Caco-2 (cell line): ENCODE measurements around the gene DYDC2. TPM values are rescaled to one million over a fixed set of nuclear protein-coding genes. Genes with fewer than 3 reads are reported as not detected.
"Not testable (repeated sequence)": the region's sequence is repeated elsewhere in the genome, so short reads cannot be mapped to it uniquely, and the experiment has no call there.

Experiments used
- BruUV-seq: library from RNA; stranded (reverse); fragments of 400-500 nt; replicated peaks from 2 replicates; lab custom pipeline; 2021; lab: Mats Ljungman, UMichigan
- CTCF ChIA-PET: fragments of 300-600 bp; sonication (Branson Sonifier 250); formaldehyde crosslinking; loops from one replicate; lab custom pipeline; 2022; ENCODE audit warnings: antibody characterized with exemption; lab: Charles Lee
- POLR2A ChIA-PET: fragments of 300-600 bp; sonication (Branson Sonifier 250); formaldehyde crosslinking; loops from one replicate; lab custom pipeline; 2022; ENCODE audit warnings: antibody characterized with exemption; lab: Charles Lee
- DNase-seq, 2 experiments: peaks; one replicate each; pipeline versions ENCODE4 v3.0.0 to v3.0.0-alpha.2; 2020 to 2022
- H3K27me3 ChIP-seq: replicated peaks from 2 replicates; pipeline ENCODE4 v1.6.0; 2011; ENCODE audit warnings: low read length; ENCODE audit not compliant: control insufficient read depth, insufficient read depth
- H3K36me3 ChIP-seq: 2 replicates; pipeline ENCODE4 v1.5.1; 2011; ENCODE audit warnings: low read length; ENCODE audit not compliant: control insufficient read depth, insufficient read depth
- H3K4me1 ChIP-seq: fragments of 250-450 bp; sonication (Bioruptor Pico); 2 replicates; pipeline ENCODE4 v1.5.1; 2020; ENCODE audit warnings: mild to moderate bottlenecking
- H3K4me3 ChIP-seq: 2 replicates; pipeline ENCODE4 v1.5.1; 2011; ENCODE audit warnings: low read depth, mild to moderate bottlenecking, control low read depth, low read length
- H3K9me3 ChIP-seq: fragments of 250-450 bp; sonication (Bioruptor Pico); 2 replicates; pipeline ENCODE4 v1.5.1; 2020; ENCODE audit warnings: mild to moderate bottlenecking, moderate library complexity
- H3K27ac Mint-ChIP-seq: one replicate; pipeline ENCODE4 v1.8.0; 2022; ENCODE audit warnings: mixed read lengths; ENCODE audit not compliant: unreplicated experiment
- H3K27me3 Mint-ChIP-seq: one replicate; pipeline ENCODE4 v1.8.0; 2022; ENCODE audit warnings: mixed read lengths; ENCODE audit not compliant: insufficient read depth, unreplicated experiment
- H3K36me3 Mint-ChIP-seq: one replicate; pipeline ENCODE4 v1.8.0; 2022; ENCODE audit warnings: mild to moderate bottlenecking, mixed read lengths; ENCODE audit not compliant: insufficient read depth, unreplicated experiment
- H3K4me1 Mint-ChIP-seq: one replicate; pipeline ENCODE4 v1.8.0; 2022; ENCODE audit warnings: low read depth, mixed read lengths; ENCODE audit not compliant: unreplicated experiment
- H3K4me3 Mint-ChIP-seq: one replicate; pipeline ENCODE4 v1.8.0; 2022; ENCODE audit warnings: mild to moderate bottlenecking, moderate library complexity, mixed read lengths; ENCODE audit not compliant: unreplicated experiment
- H3K9me3 Mint-ChIP-seq: one replicate; pipeline ENCODE4 v1.8.0; 2022; ENCODE audit warnings: mixed read lengths; ENCODE audit not compliant: unreplicated experiment
- CTCF ChIP-seq, 2 experiments: fragments of 200-600 bp in 1 of 2; IDR thresholded peaks; 1 replicate in 1 of 2; 2 replicates in 1 of 2; pipeline versions ENCODE4 v1.5.1 to v1.8.0; 2011 to 2022; ENCODE audit warnings: antibody characterized with exemption in 1 of 2, control low read depth in 1 of 2, inconsistent platforms in 1 of 2, low read depth in 1 of 2, low read length in 1 of 2, mild to moderate bottlenecking in 1 of 2, moderate library complexity in 1 of 2; ENCODE audit not compliant: insufficient read depth in 1 of 2, severe bottlenecking in 1 of 2, unreplicated experiment in 1 of 2
- intact Hi-C: fragments of 100-400 bp; cut with micrococcal nuclease; formaldehyde crosslinking; loops from one replicate; pipeline ENCODE4 v1.10.0; 2022; ENCODE audit not compliant: unreplicated experiment
- total RNA-seq: library from RNA; stranded (reverse); gene quantifications from 2 replicates; pipeline ENCODE4 v1.2.3, GENCODE V29; 2022

The DYDC2 gene
- total RNA-seq, 1 experiment from 2014 or later = not detected

GRCh38 chr10:80416479-80417098 is 60.0 kb downstream of the DYDC2 start:
- peaks cover 59% of the 10 kb centered on the region for H3K4me1 Mint-ChIP-seq

GRCh38 chr10:80417256-80417655 is 60.7 kb downstream of the DYDC2 start:
- intact Hi-C loops, POLR2A ChIA-PET, H3K9me3 ChIP-seq, H3K27me3 ChIP-seq, H3K4me3 ChIP-seq, DNase-seq, H3K9me3 Mint-ChIP-seq, BruUV-seq, H3K36me3 Mint-ChIP-seq, CTCF ChIA-PET, H3K27me3 Mint-ChIP-seq, H3K4me3 Mint-ChIP-seq, H3K36me3 ChIP-seq, H3K27ac Mint-ChIP-seq: not testable (repeated sequence)
- peaks cover 53% of the 10 kb centered on the region for H3K4me1 Mint-ChIP-seq
- peaks cover 40% of the 10 kb centered on the region for H3K4me1 ChIP-seq

More at GRCh38 chr10:80416479-80417098, 60.0 kb downstream of the DYDC2 start:
- no peaks in the 10 kb centered on the region for H3K36me3 ChIP-seq
- Mint-ChIP-seq H3K4me3 (no peak overlapping the region), H3K9me3 (no peaks in the 10 kb centered on the region), H3K27ac (no peak overlapping the region), H3K36me3 (peaks cover 6% of the 10 kb centered on the region), H3K27me3 (no peaks in the 10 kb centered on the region)
- peaks cover 40% of the 10 kb centered on the region for H3K4me1 ChIP-seq
- no peak for DNase-seq
- H3K4me3 ChIP-seq = no peak overlapping the region
- ChIA-PET POLR2A (no interaction called here), CTCF (no interaction called here)
- no TSS peak for BruUV-seq
- intact Hi-C loops = no loop called here
- no peaks in the 10 kb centered on the region for H3K9me3 ChIP-seq
- TF ChIP-seq CTCF (IDR thresholded peaks at IDR 0.05; ENCODE audit: insufficient read depth in 1 of 2, low read depth in 1 of 2, low read length in 1 of 2, severe bottlenecking in 1 of 2, unreplicated experiment in 1 of 2) = no peak
- no peaks in the 10 kb centered on the region for H3K27me3 ChIP-seq

Other genes with a start within 250 kb of the DYDC2 start
- not detected in 2 replicates for gene PLAC9, start 224.1 kb upstream of the DYDC2 start, total RNA-seq
- gene ANXA11, start 151.2 kb upstream of the DYDC2 start, total RNA-seq = 316 and 327 TPM in 2 replicates
- gene MAT1A, start 67.1 kb upstream of the DYDC2 start, total RNA-seq = 3.2 and 3.4 TPM in 2 replicates
- gene DYDC1, start within 50 bp of the DYDC2 start, total RNA-seq = not detected in 2 replicates
- gene PRXL2A, start 51.8 kb downstream of the DYDC2 start, total RNA-seq = 82.0 and 88.6 TPM in 2 replicates
- 138 and 140 TPM in 2 replicates for gene TSPAN14, start 97.5 kb downstream of the DYDC2 start, total RNA-seq
- 0.09 and 0.23 TPM in 2 replicates for gene SH2D4B, start 181.1 kb downstream of the DYDC2 start, total RNA-seq